DLD1 (cell line): ENCODE data around the gene DCLRE1B.
"Not testable (repeated sequence)": the region's sequence is repeated elsewhere in the genome, so short reads cannot be mapped to it uniquely, and the experiment has no call there.

Experiments used
- in situ Hi-C: cut with HindIII; loops from 2 replicates; pipeline ENCODE4 v1.10.0; 2017; ENCODE audit warnings: low sequenced_read_pairs

The DCLRE1B gene

GRCh38 chr1:113943028-113943811 lies 38.1 kb downstream of the DCLRE1B start:
- in situ Hi-C loops: no loop called here

GRCh38 chr1:113945329-113945728 lies 40.2 kb downstream of the DCLRE1B start:
- in situ Hi-C loops: no loop called here

GRCh38 chr1:113946112-113946511 lies 41.0 kb downstream of the DCLRE1B start:
- in situ Hi-C loops: no loop called here

- in situ Hi-C loops: no loop called here
Observed at GRCh38 chr1:113946678-113947387, 41.7 kb downstream of the DCLRE1B start.

- in situ Hi-C loops: no loop called here
Observed at GRCh38 chr1:113947388-113948107, 42.4 kb downstream of the DCLRE1B start.

- in situ Hi-C loops: not testable (repeated sequence)
Observed at GRCh38 chr1:113948151-113948550, 43.0 kb downstream of the DCLRE1B start.

- in situ Hi-C loops: no loop called here
Observed at GRCh38 chr1:113949007-113949406, 43.9 kb downstream of the DCLRE1B start.

GRCh38 chr1:113950908-113951307 lies 45.8 kb downstream of the DCLRE1B start:
- in situ Hi-C loops: no loop called here

- in situ Hi-C loops: no loop called here
Observed at GRCh38 chr1:113951719-113952118, 46.6 kb downstream of the DCLRE1B start.

GRCh38 chr1:113957984-113958383 lies 52.9 kb downstream of the DCLRE1B start:
- in situ Hi-C loops: no loop called here

GRCh38 chr1:113958691-113959090 lies 53.6 kb downstream of the DCLRE1B start:
- in situ Hi-C loops: no loop called here

- in situ Hi-C loops: no loop called here
Observed at GRCh38 chr1:113963281-113963906, 58.3 kb downstream of the DCLRE1B start.
